Measurements from ENCODE around the gene PANK1.

PANK1 gene

DNA sequence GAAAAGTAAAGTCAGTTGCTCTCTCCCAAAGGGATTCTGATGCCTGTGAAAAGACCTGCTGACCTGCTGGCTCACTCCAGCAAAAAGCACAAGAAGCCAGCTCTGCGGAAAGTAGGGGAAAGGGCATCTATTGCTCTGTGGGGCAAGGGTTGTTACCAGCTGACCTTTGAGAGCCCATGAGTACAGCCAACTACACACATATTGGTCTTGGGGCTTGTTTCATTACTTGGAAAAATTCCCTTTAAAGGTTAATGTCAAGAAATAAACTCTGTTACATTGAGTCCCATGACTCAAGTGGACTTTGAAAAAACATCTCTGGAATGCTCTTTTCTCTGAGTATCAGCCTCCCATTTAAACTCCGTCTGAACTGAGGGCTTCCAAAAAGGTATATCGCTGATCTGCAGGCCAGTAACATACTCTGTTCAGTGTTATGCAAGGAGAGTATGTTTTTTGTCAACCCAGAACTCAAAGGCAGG, 53.2 kb downstream of the PANK1 start (continued):
- TF ChIP-seq, protein P1, sequence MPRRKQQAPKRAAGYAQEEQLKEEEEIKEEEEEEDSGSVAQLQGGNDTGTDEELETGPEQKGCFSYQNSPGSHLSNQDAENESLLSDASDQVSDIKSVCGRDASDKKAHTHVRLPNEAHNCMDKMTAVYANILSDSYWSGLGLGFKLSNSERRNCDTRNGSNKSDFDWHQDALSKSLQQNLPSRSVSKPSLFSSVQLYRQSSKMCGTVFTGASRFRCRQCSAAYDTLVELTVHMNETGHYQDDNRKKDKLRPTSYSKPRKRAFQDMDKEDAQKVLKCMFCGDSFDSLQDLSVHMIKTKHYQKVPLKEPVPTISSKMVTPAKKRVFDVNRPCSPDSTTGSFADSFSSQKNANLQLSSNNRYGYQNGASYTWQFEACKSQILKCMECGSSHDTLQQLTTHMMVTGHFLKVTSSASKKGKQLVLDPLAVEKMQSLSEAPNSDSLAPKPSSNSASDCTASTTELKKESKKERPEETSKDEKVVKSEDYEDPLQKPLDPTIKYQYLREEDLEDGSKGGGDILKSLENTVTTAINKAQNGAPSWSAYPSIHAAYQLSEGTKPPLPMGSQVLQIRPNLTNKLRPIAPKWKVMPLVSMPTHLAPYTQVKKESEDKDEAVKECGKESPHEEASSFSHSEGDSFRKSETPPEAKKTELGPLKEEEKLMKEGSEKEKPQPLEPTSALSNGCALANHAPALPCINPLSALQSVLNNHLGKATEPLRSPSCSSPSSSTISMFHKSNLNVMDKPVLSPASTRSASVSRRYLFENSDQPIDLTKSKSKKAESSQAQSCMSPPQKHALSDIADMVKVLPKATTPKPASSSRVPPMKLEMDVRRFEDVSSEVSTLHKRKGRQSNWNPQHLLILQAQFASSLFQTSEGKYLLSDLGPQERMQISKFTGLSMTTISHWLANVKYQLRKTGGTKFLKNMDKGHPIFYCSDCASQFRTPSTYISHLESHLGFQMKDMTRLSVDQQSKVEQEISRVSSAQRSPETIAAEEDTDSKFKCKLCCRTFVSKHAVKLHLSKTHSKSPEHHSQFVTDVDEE (CRISPR knock-in tag; IDR thresholded peaks at IDR 0.05), result no peak
- TF ChIP-seq TOX (CRISPR knock-in tag; IDR thresholded peaks at IDR 0.05; ENCODE audit: borderline replicate concordance) (no peak), ISL1 (CRISPR knock-in tag; IDR thresholded peaks at IDR 0.05) (no peak; the same call in 1 of the 2 replicates), OSR1 (CRISPR knock-in tag; IDR thresholded peaks at IDR 0.05) (no peak), ZNF565 (CRISPR knock-in tag; conservative IDR thresholded peaks at IDR 0.05; ENCODE audit: low read depth) (no peak), PPARA (CRISPR knock-in tag; IDR thresholded peaks at IDR 0.05; ENCODE audit: borderline replicate concordance) (no peak), ARNTL (CRISPR knock-in tag; IDR thresholded peaks at IDR 0.05; ENCODE audit: borderline replicate concordance, low read depth) (no peak), CSDC2 (CRISPR knock-in tag; IDR thresholded peaks at IDR 0.05) (no peak), ZC3H10 (CRISPR knock-in tag; IDR thresholded peaks at IDR 0.05) (no peak)

DNA sequence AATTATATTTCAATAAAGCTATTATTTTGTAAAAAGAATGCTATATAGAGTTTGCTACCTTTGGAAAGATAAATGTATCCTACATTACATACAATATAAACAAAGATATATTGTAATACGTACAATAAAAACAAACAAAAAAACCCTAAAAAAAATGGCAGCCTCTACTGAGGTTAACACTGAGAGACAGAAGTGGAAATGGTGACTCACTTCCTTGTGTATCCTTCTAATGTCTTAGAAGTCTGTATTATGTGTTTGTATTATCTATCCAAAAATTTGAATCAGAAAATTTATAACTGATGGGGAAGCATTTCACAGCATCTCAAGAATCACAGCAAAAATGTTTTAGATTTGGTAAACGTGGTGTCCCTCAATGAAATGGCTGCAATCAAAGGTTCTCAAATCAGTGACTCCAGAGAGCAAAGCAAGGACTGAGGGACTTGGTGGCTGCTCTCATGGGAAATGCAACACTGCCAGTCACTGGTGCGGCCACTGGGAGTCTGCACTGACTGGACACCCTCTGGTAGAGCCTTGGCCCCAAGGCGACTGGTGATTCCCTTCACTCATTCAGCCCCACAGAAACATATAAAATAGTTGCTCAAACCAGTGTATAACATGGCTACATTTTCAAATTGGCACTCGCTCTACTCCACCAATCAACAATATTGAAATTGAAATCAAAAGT, 53.8 kb downstream of the PANK1 start:
- ATAC-seq, result no peak; the same call in 2 of the 3 replicates
- TF ChIP-seq, protein P2, sequence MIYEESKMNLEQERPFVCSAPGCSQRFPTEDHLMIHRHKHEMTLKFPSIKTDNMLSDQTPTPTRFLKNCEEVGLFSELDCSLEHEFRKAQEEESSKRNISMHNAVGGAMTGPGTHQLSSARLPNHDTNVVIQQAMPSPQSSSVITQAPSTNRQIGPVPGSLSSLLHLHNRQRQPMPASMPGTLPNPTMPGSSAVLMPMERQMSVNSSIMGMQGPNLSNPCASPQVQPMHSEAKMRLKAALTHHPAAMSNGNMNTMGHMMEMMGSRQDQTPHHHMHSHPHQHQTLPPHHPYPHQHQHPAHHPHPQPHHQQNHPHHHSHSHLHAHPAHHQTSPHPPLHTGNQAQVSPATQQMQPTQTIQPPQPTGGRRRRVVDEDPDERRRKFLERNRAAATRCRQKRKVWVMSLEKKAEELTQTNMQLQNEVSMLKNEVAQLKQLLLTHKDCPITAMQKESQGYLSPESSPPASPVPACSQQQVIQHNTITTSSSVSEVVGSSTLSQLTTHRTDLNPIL (CRISPR knock-in tag; IDR thresholded peaks at IDR 0.05; ENCODE audit: low read depth), result no peak
- no peak for TF ChIP-seq RARB (CRISPR knock-in tag; IDR thresholded peaks at IDR 0.05)
- no peak for TF ChIP-seq ESRRG (CRISPR knock-in tag; IDR thresholded peaks at IDR 0.05)
- TF ChIP-seq ZNF565 (CRISPR knock-in tag; conservative IDR thresholded peaks at IDR 0.05; ENCODE audit: low read depth), result no peak
- TF ChIP-seq OSR1 (CRISPR knock-in tag; IDR thresholded peaks at IDR 0.05), result no peak
- no peak for TF ChIP-seq SNAI2 (CRISPR knock-in tag; IDR thresholded peaks at IDR 0.05)
- TF ChIP-seq, protein P3, sequence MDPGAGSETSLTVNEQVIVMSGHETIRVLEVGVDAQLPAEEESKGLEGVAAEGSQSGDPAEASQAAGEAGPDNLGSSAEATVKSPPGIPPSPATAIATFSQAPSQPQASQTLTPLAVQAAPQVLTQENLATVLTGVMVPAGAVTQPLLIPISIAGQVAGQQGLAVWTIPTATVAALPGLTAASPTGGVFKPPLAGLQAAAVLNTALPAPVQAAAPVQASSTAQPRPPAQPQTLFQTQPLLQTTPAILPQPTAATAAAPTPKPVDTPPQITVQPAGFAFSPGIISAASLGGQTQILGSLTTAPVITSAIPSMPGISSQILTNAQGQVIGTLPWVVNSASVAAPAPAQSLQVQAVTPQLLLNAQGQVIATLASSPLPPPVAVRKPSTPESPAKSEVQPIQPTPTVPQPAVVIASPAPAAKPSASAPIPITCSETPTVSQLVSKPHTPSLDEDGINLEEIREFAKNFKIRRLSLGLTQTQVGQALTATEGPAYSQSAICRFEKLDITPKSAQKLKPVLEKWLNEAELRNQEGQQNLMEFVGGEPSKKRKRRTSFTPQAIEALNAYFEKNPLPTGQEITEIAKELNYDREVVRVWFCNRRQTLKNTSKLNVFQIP (CRISPR knock-in tag; IDR thresholded peaks at IDR 0.05; ENCODE audit: borderline replicate concordance, low read depth), result no peak
- TF ChIP-seq ZC3H10 (CRISPR knock-in tag; IDR thresholded peaks at IDR 0.05), result no peak
- no peak for TF ChIP-seq ARNTL (CRISPR knock-in tag; IDR thresholded peaks at IDR 0.05; ENCODE audit: borderline replicate concordance, low read depth)
- TF ChIP-seq ZNF70 (CRISPR knock-in tag; IDR thresholded peaks at IDR 0.05), result no peak
- no peak for TF ChIP-seq CSDC2 (CRISPR knock-in tag; IDR thresholded peaks at IDR 0.05)
- TF ChIP-seq GLIS3 (CRISPR knock-in tag; IDR thresholded peaks at IDR 0.05), result no peak
- TF ChIP-seq, protein P4, sequence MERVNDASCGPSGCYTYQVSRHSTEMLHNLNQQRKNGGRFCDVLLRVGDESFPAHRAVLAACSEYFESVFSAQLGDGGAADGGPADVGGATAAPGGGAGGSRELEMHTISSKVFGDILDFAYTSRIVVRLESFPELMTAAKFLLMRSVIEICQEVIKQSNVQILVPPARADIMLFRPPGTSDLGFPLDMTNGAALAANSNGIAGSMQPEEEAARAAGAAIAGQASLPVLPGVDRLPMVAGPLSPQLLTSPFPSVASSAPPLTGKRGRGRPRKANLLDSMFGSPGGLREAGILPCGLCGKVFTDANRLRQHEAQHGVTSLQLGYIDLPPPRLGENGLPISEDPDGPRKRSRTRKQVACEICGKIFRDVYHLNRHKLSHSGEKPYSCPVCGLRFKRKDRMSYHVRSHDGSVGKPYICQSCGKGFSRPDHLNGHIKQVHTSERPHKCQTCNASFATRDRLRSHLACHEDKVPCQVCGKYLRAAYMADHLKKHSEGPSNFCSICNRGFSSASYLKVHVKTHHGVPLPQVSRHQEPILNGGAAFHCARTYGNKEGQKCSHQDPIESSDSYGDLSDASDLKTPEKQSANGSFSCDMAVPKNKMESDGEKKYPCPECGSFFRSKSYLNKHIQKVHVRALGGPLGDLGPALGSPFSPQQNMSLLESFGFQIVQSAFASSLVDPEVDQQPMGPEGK (CRISPR knock-in tag; IDR thresholded peaks at IDR 0.05; ENCODE audit: borderline replicate concordance), result no peak
- TF ChIP-seq TOX (CRISPR knock-in tag; IDR thresholded peaks at IDR 0.05; ENCODE audit: borderline replicate concordance), result no peak
- TF ChIP-seq, protein P5, sequence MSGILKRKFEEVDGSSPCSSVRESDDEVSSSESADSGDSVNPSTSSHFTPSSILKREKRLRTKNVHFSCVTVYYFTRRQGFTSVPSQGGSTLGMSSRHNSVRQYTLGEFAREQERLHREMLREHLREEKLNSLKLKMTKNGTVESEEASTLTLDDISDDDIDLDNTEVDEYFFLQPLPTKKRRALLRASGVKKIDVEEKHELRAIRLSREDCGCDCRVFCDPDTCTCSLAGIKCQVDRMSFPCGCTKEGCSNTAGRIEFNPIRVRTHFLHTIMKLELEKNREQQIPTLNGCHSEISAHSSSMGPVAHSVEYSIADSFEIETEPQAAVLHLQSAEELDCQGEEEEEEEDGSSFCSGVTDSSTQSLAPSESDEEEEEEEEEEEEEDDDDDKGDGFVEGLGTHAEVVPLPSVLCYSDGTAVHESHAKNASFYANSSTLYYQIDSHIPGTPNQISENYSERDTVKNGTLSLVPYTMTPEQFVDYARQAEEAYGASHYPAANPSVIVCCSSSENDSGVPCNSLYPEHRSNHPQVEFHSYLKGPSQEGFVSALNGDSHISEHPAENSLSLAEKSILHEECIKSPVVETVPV (CRISPR knock-in tag; IDR thresholded peaks at IDR 0.05), result no peak
- no peak for TF ChIP-seq PPARA (CRISPR knock-in tag; IDR thresholded peaks at IDR 0.05; ENCODE audit: borderline replicate concordance)
- TF ChIP-seq ZFP30 (CRISPR knock-in tag; IDR thresholded peaks at IDR 0.05), result no peak
- no peak for TF ChIP-seq ZNF8 (CRISPR knock-in tag; IDR thresholded peaks at IDR 0.05)
- TF ChIP-seq TCF4 (CRISPR knock-in tag; IDR thresholded peaks at IDR 0.05; ENCODE audit: borderline replicate concordance), result no peak

All from SK-N-SH treated with all-trans-retinoic acid at 6 μM for 48 hours (cell line).